ENCODE measurements around the gene PAPSS2.
"Not testable (repeated sequence)": the region's sequence is repeated elsewhere in the genome, so short reads cannot be mapped to it uniquely, and the experiment has no call there.

The PAPSS2 gene

DNA sequence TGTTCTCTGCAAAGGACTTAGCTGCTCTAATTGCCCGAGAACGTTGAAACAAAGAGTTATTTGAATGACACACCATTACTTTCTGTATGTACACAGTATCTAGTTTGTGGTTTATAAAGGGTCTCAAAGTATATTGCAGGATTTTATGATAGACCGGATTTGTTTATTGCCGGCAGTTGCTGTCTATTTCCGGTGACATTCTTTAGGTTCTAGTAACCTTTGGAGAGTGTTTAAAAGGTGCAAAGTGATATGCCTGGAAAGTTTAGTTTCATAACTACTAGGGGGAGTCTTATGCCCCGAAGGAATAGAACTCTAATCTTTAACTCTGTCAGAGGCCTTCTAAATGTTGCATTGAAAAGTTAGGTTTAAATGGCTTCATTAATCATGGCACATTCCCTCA lies 63.8 kb downstream of the PAPSS2 start:
- no peaks in the 10 kb centered on the region for H3K27me3 ChIP-seq
- H3K27ac ChIP-seq, result no peak overlapping the region
- no peaks in the 10 kb centered on the region for H3K36me3 ChIP-seq
- TF ChIP-seq, protein P1, sequence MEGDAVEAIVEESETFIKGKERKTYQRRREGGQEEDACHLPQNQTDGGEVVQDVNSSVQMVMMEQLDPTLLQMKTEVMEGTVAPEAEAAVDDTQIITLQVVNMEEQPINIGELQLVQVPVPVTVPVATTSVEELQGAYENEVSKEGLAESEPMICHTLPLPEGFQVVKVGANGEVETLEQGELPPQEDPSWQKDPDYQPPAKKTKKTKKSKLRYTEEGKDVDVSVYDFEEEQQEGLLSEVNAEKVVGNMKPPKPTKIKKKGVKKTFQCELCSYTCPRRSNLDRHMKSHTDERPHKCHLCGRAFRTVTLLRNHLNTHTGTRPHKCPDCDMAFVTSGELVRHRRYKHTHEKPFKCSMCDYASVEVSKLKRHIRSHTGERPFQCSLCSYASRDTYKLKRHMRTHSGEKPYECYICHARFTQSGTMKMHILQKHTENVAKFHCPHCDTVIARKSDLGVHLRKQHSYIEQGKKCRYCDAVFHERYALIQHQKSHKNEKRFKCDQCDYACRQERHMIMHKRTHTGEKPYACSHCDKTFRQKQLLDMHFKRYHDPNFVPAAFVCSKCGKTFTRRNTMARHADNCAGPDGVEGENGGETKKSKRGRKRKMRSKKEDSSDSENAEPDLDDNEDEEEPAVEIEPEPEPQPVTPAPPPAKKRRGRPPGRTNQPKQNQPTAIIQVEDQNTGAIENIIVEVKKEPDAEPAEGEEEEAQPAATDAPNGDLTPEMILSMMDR (IDR thresholded peaks at IDR 0.05), result no peak
- H3K4me3 ChIP-seq (ENCODE audit: low read depth in 1 of 2, low read length in 1 of 2), result no peak overlapping the region
- peaks cover 6 to 9% of the 10 kb centered on the region in 2 experiments for H3K4me1 ChIP-seq (ENCODE audit: control insufficient read depth in 1 of 2, insufficient read depth in 1 of 2, low read depth in 1 of 2, low read length in 1 of 2)
- H3K9me3 ChIP-seq, result no peaks in the 10 kb centered on the region

DNA sequence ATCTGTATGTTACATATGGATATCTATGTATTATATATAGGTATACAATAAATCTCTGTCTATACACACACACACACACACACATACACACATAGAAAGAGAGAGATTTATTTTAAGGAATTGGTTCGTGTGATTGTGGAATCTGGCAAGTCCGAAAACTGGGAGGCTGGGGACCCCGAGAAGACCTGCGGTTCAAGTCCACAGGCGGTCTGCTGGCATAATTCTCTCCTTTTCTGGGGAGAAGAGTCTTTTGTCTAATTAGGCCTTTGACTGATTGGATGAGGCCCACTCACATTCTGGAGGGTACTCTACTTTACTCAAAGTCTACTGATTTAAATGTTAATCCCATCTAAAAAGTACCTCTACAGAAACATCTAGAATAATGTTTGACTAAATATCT lies 65.1 kb downstream of the PAPSS2 start:
- peaks cover 6 to 9% of the 10 kb centered on the region in 2 experiments for H3K4me1 ChIP-seq (ENCODE audit: control insufficient read depth in 1 of 2, insufficient read depth in 1 of 2, low read depth in 1 of 2, low read length in 1 of 2)
- TF ChIP-seq, protein P1 (IDR thresholded peaks at IDR 0.05), result no peak
- H3K4me3 ChIP-seq (ENCODE audit: low read depth in 1 of 2, low read length in 1 of 2), result no peak overlapping the region
- no peaks in the 10 kb centered on the region for H3K27me3 ChIP-seq
- no peaks in the 10 kb centered on the region for H3K36me3 ChIP-seq
- H3K9me3 ChIP-seq, result no peaks in the 10 kb centered on the region
- H3K27ac ChIP-seq, result no peak overlapping the region

DNA sequence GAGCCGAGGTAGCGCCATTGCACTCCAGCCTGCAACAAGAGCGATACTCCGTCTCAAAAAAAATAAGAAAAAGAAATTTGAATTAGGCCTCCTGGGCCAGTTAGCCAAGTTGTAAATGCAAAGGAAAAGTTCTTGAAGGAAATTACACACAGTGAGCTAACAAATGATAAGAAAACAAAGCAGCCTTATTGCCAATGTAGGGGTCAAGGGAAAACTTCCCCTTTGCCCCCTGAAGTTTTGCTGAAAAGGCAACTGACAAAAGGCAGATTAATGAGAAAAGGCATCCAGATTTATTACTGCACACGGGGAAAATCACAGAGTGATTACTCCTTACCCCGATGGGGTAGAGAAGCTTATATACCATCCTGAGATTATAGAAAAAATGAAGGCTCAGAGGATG lies 70.3 kb downstream of the PAPSS2 start:
- TF ChIP-seq, protein P1 (IDR thresholded peaks at IDR 0.05), result no peak
- H3K27ac ChIP-seq, result no peak overlapping the region
- peaks cover 10% of the 10 kb centered on the region in 2 experiments for H3K4me1 ChIP-seq (ENCODE audit: control insufficient read depth in 1 of 2, insufficient read depth in 1 of 2, low read depth in 1 of 2, low read length in 1 of 2)
- no peaks in the 10 kb centered on the region for H3K27me3 ChIP-seq
- no peak overlapping the region for H3K4me3 ChIP-seq (ENCODE audit: low read depth in 1 of 2, low read length in 1 of 2)
- no peaks in the 10 kb centered on the region for H3K36me3 ChIP-seq
- H3K9me3 ChIP-seq, result no peaks in the 10 kb centered on the region

DNA sequence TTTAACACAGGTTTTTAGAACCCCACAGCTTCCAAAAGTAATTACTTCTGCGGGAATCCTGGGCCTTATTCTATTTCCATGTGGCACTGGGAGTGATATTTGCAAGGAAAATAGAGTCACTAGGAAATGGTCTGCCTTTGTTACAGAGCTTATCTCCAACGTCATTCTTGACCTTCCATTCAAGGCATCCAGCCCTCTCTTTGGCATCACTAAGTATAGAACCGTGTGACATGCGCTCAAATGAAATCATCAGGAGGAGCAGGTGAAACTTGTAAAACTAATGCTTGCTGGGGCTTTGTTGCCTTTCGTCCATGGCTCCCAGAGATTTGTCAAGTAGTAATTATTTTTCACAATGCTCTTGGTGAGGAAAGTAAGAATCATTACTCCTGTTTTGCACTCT lies 73.4 kb downstream of the PAPSS2 start:
- Histone ChIP-seq H3K4me3 (ENCODE audit: low read depth in 1 of 2, low read length in 1 of 2) (no peak overlapping the region), H3K36me3 (no peaks in the 10 kb centered on the region), H3K4me1 (ENCODE audit: control insufficient read depth in 1 of 2, insufficient read depth in 1 of 2, low read depth in 1 of 2, low read length in 1 of 2) (peaks cover 14% of the 10 kb centered on the region in 2 experiments), H3K27ac (no peak overlapping the region), H3K27me3 (no peaks in the 10 kb centered on the region), H3K9me3 (no peaks in the 10 kb centered on the region)
- TF ChIP-seq, protein P1 (IDR thresholded peaks at IDR 0.05), result no peak

DNA sequence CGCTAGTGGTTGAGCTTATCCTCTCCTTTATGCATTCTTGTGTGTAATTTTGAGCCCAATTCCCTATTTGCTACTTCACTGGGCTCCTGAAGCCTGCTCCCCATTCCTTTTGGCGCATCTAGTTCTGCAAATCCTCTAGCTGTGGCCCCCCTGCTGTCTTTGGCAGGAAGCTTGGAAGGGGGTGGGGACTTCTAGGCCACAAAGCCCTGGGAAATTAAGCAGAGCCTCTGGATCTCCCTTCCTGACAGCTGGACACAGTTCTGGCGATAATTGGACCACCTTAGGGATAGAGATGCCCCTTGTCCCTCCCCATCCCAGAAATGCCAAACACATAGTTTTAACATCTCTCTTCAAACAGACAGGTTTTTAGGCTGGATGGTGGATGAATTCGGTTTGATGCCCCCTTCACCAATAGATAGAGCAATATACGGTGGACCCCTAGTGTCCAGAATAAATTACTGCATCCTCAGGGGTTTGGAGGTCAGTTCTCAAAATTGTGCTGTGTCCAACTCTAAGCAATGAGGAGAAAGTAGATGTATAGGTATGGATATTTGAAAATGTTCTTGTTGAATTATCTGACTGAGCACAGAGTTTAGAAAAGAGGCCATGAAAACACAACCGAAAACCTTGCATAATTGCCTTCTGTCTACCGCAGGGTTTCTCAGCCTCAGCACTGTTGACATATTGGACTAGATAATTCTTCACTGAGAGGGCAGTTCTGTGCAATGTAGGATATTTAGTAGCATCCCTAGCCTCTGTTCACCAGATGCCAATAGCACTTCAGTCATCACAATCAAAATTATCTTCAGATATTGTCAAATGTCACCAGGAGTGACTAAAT lies 75.5 kb downstream of the PAPSS2 start:
- Histone ChIP-seq H3K36me3 (no peaks in the 10 kb centered on the region), H3K4me3 (ENCODE audit: low read depth in 1 of 2, low read length in 1 of 2) (no peak overlapping the region), H3K27me3 (no peaks in the 10 kb centered on the region), H3K27ac (no peak overlapping the region), H3K4me1 (ENCODE audit: control insufficient read depth in 1 of 2, insufficient read depth in 1 of 2, low read depth in 1 of 2, low read length in 1 of 2) (peaks cover 18 to 20% of the 10 kb centered on the region in 2 experiments), H3K9me3 (no peaks in the 10 kb centered on the region)
- TF ChIP-seq, protein P1 (IDR thresholded peaks at IDR 0.05), result no peak

DNA sequence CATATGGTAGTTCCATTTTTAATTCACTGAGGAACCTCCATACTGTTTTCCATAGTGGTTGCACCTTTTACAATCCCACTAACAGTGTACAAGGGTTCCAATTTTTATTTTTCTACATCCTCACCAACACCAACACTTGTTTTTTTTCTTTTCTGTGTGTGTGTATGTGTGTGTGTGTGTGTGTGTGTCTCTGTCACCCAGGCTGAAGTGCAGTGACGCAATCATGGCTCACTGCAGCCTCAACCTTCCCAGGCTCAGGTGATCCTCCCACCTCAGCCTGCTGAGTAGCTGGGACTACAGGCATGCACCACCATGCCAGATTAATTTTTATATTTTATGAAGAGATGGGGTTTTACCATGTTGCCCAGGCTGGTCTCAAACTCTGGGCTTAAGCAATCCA lies 78.6 kb downstream of the PAPSS2 start:
- H3K27me3 ChIP-seq; H3K36me3 ChIP-seq; H3K9me3 ChIP-seq; H3K27ac ChIP-seq; H3K4me3 ChIP-seq (ENCODE audit: low read depth in 1 of 2, low read length in 1 of 2): not testable (repeated sequence)
- H3K4me1 ChIP-seq (ENCODE audit: control insufficient read depth in 1 of 2, insufficient read depth in 1 of 2, low read depth in 1 of 2, low read length in 1 of 2), result peaks cover 24% of the 10 kb centered on the region in 2 experiments
